C4-2B (cell line): ENCODE measurements around the gene MRPL18.

Source experiments
- ZFX ChIP-seq: fragments of 450-650 bp; IDR thresholded peaks from 2 replicates; pipeline ENCODE4 v1.6.1; 2017
- TF ChIP-seq, protein P1 (sequence below): fragments of 450-650 bp; conservative IDR thresholded peaks from 2 replicates; pipeline ENCODE4 v1.5.1; 2017; ENCODE audit warnings: mild to moderate bottlenecking

DNA sequence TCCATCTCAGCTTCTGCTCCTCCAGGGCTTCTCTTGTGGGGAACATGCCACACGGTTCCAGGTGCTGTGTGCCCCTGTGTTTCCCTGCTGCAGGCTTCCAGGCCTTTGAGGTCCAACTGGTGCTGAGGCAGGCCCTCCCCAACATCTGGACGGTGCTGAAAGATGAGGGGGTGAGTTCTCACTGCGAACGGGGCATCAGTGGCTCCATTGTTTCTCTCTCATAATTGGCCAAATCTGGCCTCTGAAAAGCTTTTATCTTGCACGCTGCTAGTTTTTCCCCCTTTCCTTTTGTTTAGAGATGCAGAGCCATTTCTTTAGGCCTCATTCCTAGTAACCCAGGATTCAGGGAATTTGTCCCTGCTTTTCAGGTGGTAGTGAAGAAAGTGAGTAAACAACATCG is 18.4 kb downstream of the MRPL18 start:
- TF ChIP-seq, protein P1, sequence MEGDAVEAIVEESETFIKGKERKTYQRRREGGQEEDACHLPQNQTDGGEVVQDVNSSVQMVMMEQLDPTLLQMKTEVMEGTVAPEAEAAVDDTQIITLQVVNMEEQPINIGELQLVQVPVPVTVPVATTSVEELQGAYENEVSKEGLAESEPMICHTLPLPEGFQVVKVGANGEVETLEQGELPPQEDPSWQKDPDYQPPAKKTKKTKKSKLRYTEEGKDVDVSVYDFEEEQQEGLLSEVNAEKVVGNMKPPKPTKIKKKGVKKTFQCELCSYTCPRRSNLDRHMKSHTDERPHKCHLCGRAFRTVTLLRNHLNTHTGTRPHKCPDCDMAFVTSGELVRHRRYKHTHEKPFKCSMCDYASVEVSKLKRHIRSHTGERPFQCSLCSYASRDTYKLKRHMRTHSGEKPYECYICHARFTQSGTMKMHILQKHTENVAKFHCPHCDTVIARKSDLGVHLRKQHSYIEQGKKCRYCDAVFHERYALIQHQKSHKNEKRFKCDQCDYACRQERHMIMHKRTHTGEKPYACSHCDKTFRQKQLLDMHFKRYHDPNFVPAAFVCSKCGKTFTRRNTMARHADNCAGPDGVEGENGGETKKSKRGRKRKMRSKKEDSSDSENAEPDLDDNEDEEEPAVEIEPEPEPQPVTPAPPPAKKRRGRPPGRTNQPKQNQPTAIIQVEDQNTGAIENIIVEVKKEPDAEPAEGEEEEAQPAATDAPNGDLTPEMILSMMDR, result no peak
- TF ChIP-seq ZFX, result no peak
